Measurements from ENCODE around the gene ATP2B2. TPM values are rescaled to one million over a fixed set of nuclear protein-coding genes. Genes with fewer than 3 reads are reported as not detected.

The ATP2B2 gene
- total RNA-seq, 1 donor from 2014 or later, result not detected

GRCh38 chr3:10397879-10398278, 107.5 kb downstream of the ATP2B2 start:
- Histone ChIP-seq H3K27me3 (ENCODE audit: control insufficient read depth, insufficient read depth, low read length) (peaks cover 9% of the 10 kb centered on the region), H3K4me3 (ENCODE audit: low read depth, low read length) (no peak overlapping the region), H3K36me3 (ENCODE audit: control insufficient read depth, insufficient read depth, low read length) (no peaks in the 10 kb centered on the region)
- TF ChIP-seq CTCF (IDR thresholded peaks at IDR 0.05; ENCODE audit: insufficient read depth, low read length, poor library complexity, severe bottlenecking), result no peak
- DNase-seq (ENCODE audit: low read depth), result no peak

GRCh38 chr3:10396931-10397330, 108.5 kb downstream of the ATP2B2 start:
- no peak overlapping the region for H3K4me3 ChIP-seq (ENCODE audit: low read depth, low read length)
- peaks cover 9% of the 10 kb centered on the region for H3K27me3 ChIP-seq (ENCODE audit: control insufficient read depth, insufficient read depth, low read length)
- no peak for DNase-seq (ENCODE audit: low read depth)
- no peaks in the 10 kb centered on the region for H3K36me3 ChIP-seq (ENCODE audit: control insufficient read depth, insufficient read depth, low read length)
- no peak for TF ChIP-seq CTCF (IDR thresholded peaks at IDR 0.05; ENCODE audit: insufficient read depth, low read length, poor library complexity, severe bottlenecking)

GRCh38 chr3:10396083-10396482, 109.3 kb downstream of the ATP2B2 start:
- no peak for DNase-seq (ENCODE audit: low read depth)
- Histone ChIP-seq H3K36me3 (ENCODE audit: control insufficient read depth, insufficient read depth, low read length) (no peaks in the 10 kb centered on the region), H3K4me3 (ENCODE audit: low read depth, low read length) (no peak overlapping the region), H3K27me3 (ENCODE audit: control insufficient read depth, insufficient read depth, low read length) (peaks cover 9% of the 10 kb centered on the region)
- no peak for TF ChIP-seq CTCF (IDR thresholded peaks at IDR 0.05; ENCODE audit: insufficient read depth, low read length, poor library complexity, severe bottlenecking)

- Histone ChIP-seq H3K36me3 (ENCODE audit: control insufficient read depth, insufficient read depth, low read length) (no peaks in the 10 kb centered on the region), H3K4me3 (ENCODE audit: low read depth, low read length) (no peak overlapping the region), H3K27me3 (ENCODE audit: control insufficient read depth, insufficient read depth, low read length) (peaks cover 9% of the 10 kb centered on the region)
- TF ChIP-seq CTCF (IDR thresholded peaks at IDR 0.05; ENCODE audit: insufficient read depth, low read length, poor library complexity, severe bottlenecking), result no peak
- DNase-seq (ENCODE audit: low read depth), result no peak
Observed at GRCh38 chr3:10395671-10396070, 109.7 kb downstream of the ATP2B2 start.

- Histone ChIP-seq H3K27me3 (ENCODE audit: control insufficient read depth, insufficient read depth, low read length) (peaks cover 9% of the 10 kb centered on the region), H3K36me3 (ENCODE audit: control insufficient read depth, insufficient read depth, low read length) (no peaks in the 10 kb centered on the region), H3K4me3 (ENCODE audit: low read depth, low read length) (no peak overlapping the region)
- TF ChIP-seq CTCF (IDR thresholded peaks at IDR 0.05; ENCODE audit: insufficient read depth, low read length, poor library complexity, severe bottlenecking), result no peak
- DNase-seq (ENCODE audit: low read depth), result no peak
Observed at GRCh38 chr3:10395196-10395595, 110.2 kb downstream of the ATP2B2 start.

- no peak overlapping the region for H3K4me3 ChIP-seq (ENCODE audit: low read depth, low read length)
- peaks cover 9% of the 10 kb centered on the region for H3K27me3 ChIP-seq (ENCODE audit: control insufficient read depth, insufficient read depth, low read length)
- TF ChIP-seq CTCF (IDR thresholded peaks at IDR 0.05; ENCODE audit: insufficient read depth, low read length, poor library complexity, severe bottlenecking), result no peak
- no peaks in the 10 kb centered on the region for H3K36me3 ChIP-seq (ENCODE audit: control insufficient read depth, insufficient read depth, low read length)
- DNase-seq (ENCODE audit: low read depth), result no peak
Observed at GRCh38 chr3:10394491-10395025, 110.8 kb downstream of the ATP2B2 start.
